RWPE1 (cell line): ENCODE data around the gene HTRA2.

Experiments
- CTCF ChIA-PET: fragments of 350-600 bp; sonication (Branson Sonifier 250); formaldehyde crosslinking; extraction: SDS; loops from one replicate; lab custom pipeline; 2021; lab: Yijun Ruan, JAX
- POLR2A ChIA-PET: fragments of 400-600 bp; formaldehyde crosslinking; extraction: SDS; loops from one replicate; lab custom pipeline; 2020; ENCODE audit warnings: antibody characterized with exemption; ENCODE audit not compliant: low non-redundant PET; lab: Yijun Ruan, JAX
- DNase-seq: peaks from one replicate; pipeline ENCODE4 v3.0.0; 2012; ENCODE audit warnings: low spot score
- H3K27ac ChIP-seq: fragments of 450-650 bp; 2 replicates; pipeline ENCODE4 v1.5.1; 2017
- TF ChIP-seq, protein P1 (sequence below): fragments of 450-650 bp; conservative IDR thresholded peaks from 2 replicates; pipeline ENCODE4 v1.5.1; 2017; ENCODE audit warnings: low read depth, mild to moderate bottlenecking

The HTRA2 gene

DNA sequence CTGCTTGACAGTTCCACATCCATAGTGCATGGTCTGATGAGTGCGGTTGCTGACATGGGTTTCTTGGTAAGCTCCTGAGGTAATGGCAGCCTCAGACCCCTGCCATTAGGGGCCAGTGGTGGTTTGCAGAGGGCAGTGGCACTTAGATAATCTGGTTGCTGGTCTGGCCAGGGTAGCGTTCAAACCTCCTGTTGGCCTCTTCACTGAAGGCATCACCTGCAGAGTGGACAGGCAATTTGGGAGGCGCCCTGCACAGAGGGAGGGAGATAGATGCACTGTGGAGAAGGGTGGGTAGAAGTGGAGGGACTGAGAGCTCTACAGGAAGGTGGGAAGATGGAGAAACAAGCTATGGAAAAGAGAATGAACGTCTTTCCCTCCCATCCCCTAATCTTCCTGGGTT, 3.7 kb downstream of the HTRA2 start:
- TF ChIP-seq, protein P1, sequence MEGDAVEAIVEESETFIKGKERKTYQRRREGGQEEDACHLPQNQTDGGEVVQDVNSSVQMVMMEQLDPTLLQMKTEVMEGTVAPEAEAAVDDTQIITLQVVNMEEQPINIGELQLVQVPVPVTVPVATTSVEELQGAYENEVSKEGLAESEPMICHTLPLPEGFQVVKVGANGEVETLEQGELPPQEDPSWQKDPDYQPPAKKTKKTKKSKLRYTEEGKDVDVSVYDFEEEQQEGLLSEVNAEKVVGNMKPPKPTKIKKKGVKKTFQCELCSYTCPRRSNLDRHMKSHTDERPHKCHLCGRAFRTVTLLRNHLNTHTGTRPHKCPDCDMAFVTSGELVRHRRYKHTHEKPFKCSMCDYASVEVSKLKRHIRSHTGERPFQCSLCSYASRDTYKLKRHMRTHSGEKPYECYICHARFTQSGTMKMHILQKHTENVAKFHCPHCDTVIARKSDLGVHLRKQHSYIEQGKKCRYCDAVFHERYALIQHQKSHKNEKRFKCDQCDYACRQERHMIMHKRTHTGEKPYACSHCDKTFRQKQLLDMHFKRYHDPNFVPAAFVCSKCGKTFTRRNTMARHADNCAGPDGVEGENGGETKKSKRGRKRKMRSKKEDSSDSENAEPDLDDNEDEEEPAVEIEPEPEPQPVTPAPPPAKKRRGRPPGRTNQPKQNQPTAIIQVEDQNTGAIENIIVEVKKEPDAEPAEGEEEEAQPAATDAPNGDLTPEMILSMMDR, result no peak
- CTCF ChIA-PET, result interaction anchor here (2.1 kb wide), 1 partner anchor 198 kb away, joined by 5 read pairs; no protein-coding TSS in a partner anchor
- POLR2A ChIA-PET, result no interaction called here
- H3K27ac ChIP-seq, result no peak overlapping the region
- no peak for DNase-seq

DNA sequence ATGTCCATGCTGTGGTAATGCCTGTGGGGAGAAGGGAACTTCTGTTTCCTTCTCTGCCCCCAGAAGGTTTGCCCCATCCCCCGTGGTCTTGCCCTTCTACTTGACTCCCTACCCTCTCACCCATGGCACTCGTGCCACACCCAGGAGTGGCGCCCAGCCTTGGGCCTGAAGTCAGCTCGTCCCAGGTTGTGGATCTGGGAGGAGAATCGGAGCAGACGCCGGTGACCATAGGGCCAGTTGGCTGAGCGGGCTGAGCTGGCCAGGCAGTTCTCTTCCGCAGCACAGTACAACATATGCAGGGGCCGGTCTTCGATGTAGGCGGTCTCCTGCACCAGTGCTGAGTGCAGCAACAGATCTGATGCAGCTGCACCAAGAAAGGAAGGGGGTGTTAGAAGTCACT, 4.7 kb downstream of the HTRA2 start:
- ChIA-PET POLR2A (no interaction called here), CTCF (no interaction called here)
- H3K27ac ChIP-seq, result peak overlapping the region; percentile 10
- TF ChIP-seq, protein P1, result no peak
- DNase-seq, result no peak

DNA sequence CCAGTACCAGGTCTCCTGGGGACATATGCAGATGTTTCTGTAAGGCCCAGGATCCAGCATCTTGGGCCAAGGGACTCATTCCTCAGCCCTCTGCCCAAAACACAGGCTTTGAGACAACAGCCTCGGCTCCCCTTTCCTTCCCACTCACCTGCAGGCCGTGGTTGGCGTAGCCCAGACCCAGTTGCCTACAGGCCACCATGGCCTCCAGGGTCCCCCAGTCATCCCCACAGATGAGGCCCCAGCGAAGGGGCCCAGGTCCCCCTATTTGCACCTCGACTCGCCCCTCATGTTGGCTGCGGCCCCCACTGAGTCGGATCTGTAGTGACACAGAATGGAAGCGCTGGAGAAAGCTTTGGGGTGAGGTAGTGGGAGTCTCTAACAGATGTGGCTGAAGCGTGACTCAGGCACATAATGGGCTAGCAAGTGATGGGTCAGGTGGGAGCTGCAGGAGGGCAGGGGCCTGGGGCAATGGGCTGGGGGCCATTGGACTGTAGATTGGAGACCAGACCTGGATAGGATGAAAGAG, 5.8 kb downstream of the HTRA2 start:
- no peak for DNase-seq
- CTCF ChIA-PET, result no interaction called here
- TF ChIP-seq, protein P1, result no peak
- peak overlapping the region; percentile 10 for H3K27ac ChIP-seq
- POLR2A ChIA-PET, result no interaction called here

DNA sequence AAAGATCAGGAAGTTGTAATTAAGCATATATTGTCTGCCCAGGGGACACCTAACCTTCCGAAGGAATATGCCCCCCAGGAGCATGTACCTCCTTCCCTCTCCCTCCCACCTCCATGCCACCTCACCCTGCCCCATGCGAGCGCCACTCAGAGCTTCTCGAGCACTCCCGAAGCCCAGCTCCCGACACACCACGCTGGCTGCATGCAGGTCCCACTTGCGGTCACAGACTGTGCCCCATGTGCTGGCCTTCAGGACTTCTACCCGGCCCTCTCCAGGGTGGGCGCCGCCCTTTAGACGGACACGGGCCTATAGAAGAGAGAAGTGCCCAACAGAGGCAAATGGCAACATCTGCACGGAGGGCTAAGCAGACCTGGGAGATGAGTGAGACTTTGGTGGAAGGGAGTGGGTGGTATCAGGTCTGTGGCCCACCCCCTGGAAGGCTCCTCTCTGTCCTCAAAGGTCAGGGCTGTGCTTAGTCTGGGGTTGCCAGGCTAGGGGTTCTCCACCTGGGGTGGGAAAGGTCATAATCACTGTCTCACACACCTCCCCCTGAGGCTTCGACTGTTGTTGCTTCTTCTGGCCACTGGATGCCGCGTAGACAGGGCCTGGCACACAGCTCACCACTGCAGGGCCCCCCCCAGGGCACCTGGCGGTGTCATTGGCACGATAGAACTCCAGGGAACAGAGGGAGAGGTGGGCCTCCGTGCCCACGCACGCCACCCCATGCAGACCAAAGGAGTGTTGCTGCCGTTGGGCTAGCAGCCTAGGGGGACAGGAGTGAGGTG, 6.6 kb downstream of the HTRA2 start:
- CTCF ChIA-PET, result no interaction called here
- no peak for DNase-seq
- H3K27ac ChIP-seq, result peak overlapping the region; percentile 22; the same call in 1 of the 2 replicates
- TF ChIP-seq, protein P1, result no peak
- POLR2A ChIA-PET, result no interaction called here

DNA sequence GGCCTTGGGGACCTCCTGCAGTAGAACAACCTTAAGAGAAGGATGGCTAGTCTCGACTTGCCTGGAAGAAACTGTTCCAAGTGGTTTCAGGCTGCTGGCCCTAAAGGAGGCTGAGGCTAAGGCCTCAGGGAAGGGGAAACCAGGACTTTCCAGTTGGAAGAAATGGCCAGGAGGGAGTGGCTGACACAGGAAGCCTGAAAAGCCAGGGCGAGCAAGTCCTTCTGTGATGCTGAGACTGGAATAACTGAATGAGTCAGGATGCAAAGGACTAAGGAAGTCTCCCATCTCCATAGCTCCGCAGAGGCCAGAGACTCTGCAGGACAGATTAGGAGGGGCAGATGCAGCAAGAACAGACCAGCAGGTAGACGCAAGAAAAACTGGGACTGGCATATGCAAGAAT, 7.4 kb downstream of the HTRA2 start:
- TF ChIP-seq, protein P1, result no peak
- POLR2A ChIA-PET, result no interaction called here
- CTCF ChIA-PET, result no interaction called here
- no peak for DNase-seq
- H3K27ac ChIP-seq, result peak overlapping the region; percentile 22; the same call in 1 of the 2 replicates

DNA sequence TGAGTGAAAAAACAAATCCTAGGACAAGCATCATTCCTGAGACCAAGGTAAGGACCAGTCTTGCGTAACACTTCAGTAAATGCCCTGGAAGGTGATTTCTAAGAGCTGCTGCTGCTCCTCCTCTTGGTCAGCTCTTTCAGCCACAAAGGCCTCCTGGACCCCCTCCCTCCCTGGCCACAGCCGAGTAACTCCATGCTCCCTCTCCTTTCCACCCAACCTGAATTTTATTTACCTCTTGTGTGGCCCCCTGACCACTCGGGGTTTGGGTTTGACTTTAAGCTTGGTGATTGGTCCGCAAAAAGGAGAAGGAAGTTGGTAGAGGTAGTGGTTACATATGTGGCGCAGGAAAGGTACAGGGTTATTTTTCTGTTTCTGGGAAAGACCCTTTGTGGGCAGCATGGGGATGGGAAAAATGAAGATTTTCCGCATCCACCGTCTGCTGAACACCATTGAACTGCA, 9.2 kb downstream of the HTRA2 start:
- H3K27ac ChIP-seq, result no peak overlapping the region
- TF ChIP-seq, protein P1, result no peak
- POLR2A ChIA-PET, result no interaction called here
- DNase-seq, result no peak
- CTCF ChIA-PET, result interaction anchor here (0.6 kb wide), 1 partner anchor 61 kb away, joined by 3 read pairs; no protein-coding TSS in a partner anchor
